ENCODE results near the gene HES7.

The HES7 gene

GRCh38 chr17:8161289-8162232 is 37.7 kb upstream of the HES7 start:
- Histone ChIP-seq H3K9me3 (ENCODE audit: insufficient read depth, low read depth, low read length) (no peaks in the 10 kb centered on the region), H3F3A (ENCODE audit: low read depth) (peaks cover 7% of the 10 kb centered on the region; the same call in 1 of the 2 replicates), H3K79me2 (ENCODE audit: insufficient read depth, low read length) (peaks cover 40% of the 10 kb centered on the region), H3K27me3 (ENCODE audit: insufficient read depth, low read length, poor library complexity, severe bottlenecking) (peaks cover 4% of the 10 kb centered on the region), H3K4me3 (ENCODE audit: low read length, poor library complexity, severe bottlenecking) (peak overlapping the region; percentile 100), H4K20me1 (ENCODE audit: insufficient read depth, low read length, poor library complexity, severe bottlenecking) (peaks cover 42% of the 10 kb centered on the region), H2AFZ (ENCODE audit: low read length) (no peak overlapping the region), H3K9me2 (replicated peaks; ENCODE audit: low read depth, low read length) (no peaks in the 10 kb centered on the region), H3K36me3 (ENCODE audit: insufficient read depth, low read length) (no peaks in the 10 kb centered on the region), H3K4me2 (ENCODE audit: low read depth, low read length, poor library complexity, severe bottlenecking) (peak overlapping the region; percentile 98), H3K4me1 (ENCODE audit: insufficient read depth, low read length, poor library complexity, severe bottlenecking) (peaks cover 41% of the 10 kb centered on the region), H3K9ac (ENCODE audit: low read depth, low read length, poor library complexity, severe bottlenecking) (peak overlapping the region; percentile 94)
- TF ChIP-seq CTCF (conservative IDR thresholded peaks at IDR 0.05; ENCODE audit: low read length) (no peak), EZH2phosphoT487 (IDR thresholded peaks at IDR 0.05; ENCODE audit: borderline replicate concordance) (no peak)

GRCh38 chr17:8160741-8161221 is 36.9 kb upstream of the HES7 start:
- H4K20me1 ChIP-seq (ENCODE audit: insufficient read depth, low read length, poor library complexity, severe bottlenecking), result peaks cover 42% of the 10 kb centered on the region
- no peaks in the 10 kb centered on the region for H3K9me3 ChIP-seq (ENCODE audit: insufficient read depth, low read depth, low read length)
- H3K27me3 ChIP-seq (ENCODE audit: insufficient read depth, low read length, poor library complexity, severe bottlenecking), result peaks cover 4% of the 10 kb centered on the region
- H3K4me3 ChIP-seq (ENCODE audit: low read length, poor library complexity, severe bottlenecking), result peak overlapping the region; percentile 100
- H2AFZ ChIP-seq (ENCODE audit: low read length), result no peak overlapping the region
- H3K79me2 ChIP-seq (ENCODE audit: insufficient read depth, low read length), result peaks cover 40% of the 10 kb centered on the region
- H3K4me1 ChIP-seq (ENCODE audit: insufficient read depth, low read length, poor library complexity, severe bottlenecking), result peaks cover 42% of the 10 kb centered on the region
- peak overlapping the region; percentile 98 for H3K4me2 ChIP-seq (ENCODE audit: low read depth, low read length, poor library complexity, severe bottlenecking)
- peak overlapping the region; percentile 94 for H3K9ac ChIP-seq (ENCODE audit: low read depth, low read length, poor library complexity, severe bottlenecking)
- peaks cover 7% of the 10 kb centered on the region; the same call in 1 of the 2 replicates for H3F3A ChIP-seq (ENCODE audit: low read depth)
- no peaks in the 10 kb centered on the region for H3K9me2 ChIP-seq (replicated peaks; ENCODE audit: low read depth, low read length)
- no peak for TF ChIP-seq CTCF (conservative IDR thresholded peaks at IDR 0.05; ENCODE audit: low read length)
- TF ChIP-seq EZH2phosphoT487 (IDR thresholded peaks at IDR 0.05; ENCODE audit: borderline replicate concordance), result no peak
- no peaks in the 10 kb centered on the region for H3K36me3 ChIP-seq (ENCODE audit: insufficient read depth, low read length)

DNA sequence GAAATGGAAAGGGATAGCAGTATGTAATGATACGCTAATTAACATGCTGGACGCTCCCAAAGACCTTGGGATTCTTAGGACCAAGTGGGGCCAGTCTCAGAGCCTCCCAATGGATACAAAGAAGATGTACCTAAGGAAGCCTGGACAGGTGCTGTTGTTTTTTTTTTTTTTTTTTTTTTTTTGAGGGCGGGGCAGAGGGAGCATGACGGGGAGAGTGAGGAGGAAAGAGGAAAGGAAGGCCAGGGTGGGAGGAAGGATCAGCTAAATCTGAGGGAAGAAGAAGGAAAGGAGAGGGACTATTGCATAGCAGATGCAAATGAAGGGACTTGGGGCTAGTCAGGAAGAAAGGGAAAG is 36.3 kb upstream of the HES7 start:
- Histone ChIP-seq H3K9me3 (ENCODE audit: insufficient read depth, low read depth, low read length) (no peaks in the 10 kb centered on the region), H3K4me1 (ENCODE audit: insufficient read depth, low read length, poor library complexity, severe bottlenecking) (peaks cover 48% of the 10 kb centered on the region), H2AFZ (ENCODE audit: low read length) (no peak overlapping the region), H3K27me3 (ENCODE audit: insufficient read depth, low read length, poor library complexity, severe bottlenecking) (peaks cover 4% of the 10 kb centered on the region), H3K36me3 (ENCODE audit: insufficient read depth, low read length) (no peaks in the 10 kb centered on the region), H3K4me3 (ENCODE audit: low read length, poor library complexity, severe bottlenecking) (no peak overlapping the region), H3K4me2 (ENCODE audit: low read depth, low read length, poor library complexity, severe bottlenecking) (peak overlapping the region; percentile 17), H3K79me2 (ENCODE audit: insufficient read depth, low read length) (peaks cover 40% of the 10 kb centered on the region), H4K20me1 (ENCODE audit: insufficient read depth, low read length, poor library complexity, severe bottlenecking) (peaks cover 42% of the 10 kb centered on the region), H3K9ac (ENCODE audit: low read depth, low read length, poor library complexity, severe bottlenecking) (no peak overlapping the region), H3F3A (ENCODE audit: low read depth) (peaks cover 7% of the 10 kb centered on the region; the same call in 1 of the 2 replicates), H3K9me2 (replicated peaks; ENCODE audit: low read depth, low read length) (no peaks in the 10 kb centered on the region)
- no peak for TF ChIP-seq CTCF (conservative IDR thresholded peaks at IDR 0.05; ENCODE audit: low read length)
- no peak for TF ChIP-seq EZH2phosphoT487 (IDR thresholded peaks at IDR 0.05; ENCODE audit: borderline replicate concordance)

Measured in Loucy (cell line).